T-helper 1 cell treated with Interleukin-12 subunit alpha and Interleukin-12 subunit beta and Interleukin-4 antibody, amounts not matched to agents 30 μg/mL and 1 μg/mL, for 36 hours (primary cell): ENCODE data around the gene SPESP1.

Experiments used
- H3K27ac Mint-ChIP-seq: one replicate; pipeline ENCODE4 v1.8.0; 2021; ENCODE audit warnings: mild to moderate bottlenecking, mixed read lengths
- H3K27me3 Mint-ChIP-seq: one replicate; pipeline ENCODE4 v1.8.0; 2021; ENCODE audit warnings: low read depth, mixed read lengths
- H3K36me3 Mint-ChIP-seq: one replicate; pipeline ENCODE4 v1.8.0; 2021; ENCODE audit warnings: low read depth, mixed read lengths
- H3K4me1 Mint-ChIP-seq: one replicate; pipeline ENCODE4 v1.8.0; 2021; ENCODE audit warnings: low read depth, mixed read lengths
- H3K4me3 Mint-ChIP-seq: one replicate; pipeline ENCODE4 v1.8.0; 2021; ENCODE audit warnings: mild to moderate bottlenecking, moderate library complexity, mixed read lengths
- H3K9me3 Mint-ChIP-seq: one replicate; pipeline ENCODE4 v1.8.0; 2021; ENCODE audit warnings: mixed read lengths

SPESP1 gene

DNA sequence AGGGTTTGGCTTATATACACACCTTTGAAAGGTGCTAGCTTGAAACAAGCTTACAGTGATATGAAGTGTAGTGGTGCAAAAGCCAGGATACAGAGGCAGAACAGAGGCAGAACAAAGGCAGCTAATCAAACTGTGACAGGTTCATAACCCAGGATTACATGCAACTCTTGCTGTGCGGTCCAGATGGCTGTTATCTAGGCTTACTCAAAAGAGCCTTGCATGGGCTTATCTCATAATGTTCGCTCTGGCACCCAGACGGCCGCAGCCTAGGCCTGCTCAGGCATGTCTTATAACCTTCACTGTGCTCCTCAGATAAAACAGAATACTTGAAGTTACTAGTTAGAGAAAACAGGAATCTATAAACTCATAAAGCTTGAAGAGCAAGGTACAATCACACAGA lies 61.4 kb downstream of the SPESP1 start:
- H3K27me3 Mint-ChIP-seq, result peaks cover 9% of the 10 kb centered on the region
- H3K36me3 Mint-ChIP-seq, result no peaks in the 10 kb centered on the region
- no peak overlapping the region for H3K4me3 Mint-ChIP-seq
- no peaks in the 10 kb centered on the region for H3K9me3 Mint-ChIP-seq
- no peak overlapping the region for H3K27ac Mint-ChIP-seq
- H3K4me1 Mint-ChIP-seq, result no peaks in the 10 kb centered on the region

DNA sequence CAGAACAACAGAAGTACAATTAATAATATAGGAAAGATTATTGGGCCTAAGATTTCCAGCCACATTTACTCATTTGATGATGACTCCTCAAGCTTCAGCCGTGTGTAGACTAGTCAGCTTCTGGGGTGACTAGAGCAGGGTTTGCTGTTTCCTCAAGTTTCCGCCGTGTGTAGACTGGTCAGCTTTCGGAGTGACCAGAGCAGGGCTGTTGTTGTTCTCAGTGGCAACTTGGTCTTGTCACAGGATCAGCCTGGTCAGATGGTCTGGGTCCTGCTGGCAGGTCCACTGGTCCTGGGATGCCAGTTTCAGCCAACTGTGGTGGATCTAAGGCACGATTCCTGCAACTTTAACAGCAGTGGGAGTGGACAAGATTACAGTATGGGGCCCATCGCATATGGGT lies 62.4 kb downstream of the SPESP1 start:
- H3K9me3 Mint-ChIP-seq, result no peaks in the 10 kb centered on the region
- H3K36me3 Mint-ChIP-seq, result no peaks in the 10 kb centered on the region
- peaks cover 8% of the 10 kb centered on the region for H3K27me3 Mint-ChIP-seq
- no peaks in the 10 kb centered on the region for H3K4me1 Mint-ChIP-seq
- H3K27ac Mint-ChIP-seq, result no peak overlapping the region
- H3K4me3 Mint-ChIP-seq, result no peak overlapping the region

- Mint-ChIP-seq H3K27me3 (peaks cover 2% of the 10 kb centered on the region), H3K27ac (no peak overlapping the region), H3K36me3 (no peaks in the 10 kb centered on the region), H3K4me3 (no peak overlapping the region), H3K9me3 (no peaks in the 10 kb centered on the region), H3K4me1 (no peaks in the 10 kb centered on the region)
Observed at GRCh38 chr15:68993276-68993675, 63.0 kb downstream of the SPESP1 start.

DNA sequence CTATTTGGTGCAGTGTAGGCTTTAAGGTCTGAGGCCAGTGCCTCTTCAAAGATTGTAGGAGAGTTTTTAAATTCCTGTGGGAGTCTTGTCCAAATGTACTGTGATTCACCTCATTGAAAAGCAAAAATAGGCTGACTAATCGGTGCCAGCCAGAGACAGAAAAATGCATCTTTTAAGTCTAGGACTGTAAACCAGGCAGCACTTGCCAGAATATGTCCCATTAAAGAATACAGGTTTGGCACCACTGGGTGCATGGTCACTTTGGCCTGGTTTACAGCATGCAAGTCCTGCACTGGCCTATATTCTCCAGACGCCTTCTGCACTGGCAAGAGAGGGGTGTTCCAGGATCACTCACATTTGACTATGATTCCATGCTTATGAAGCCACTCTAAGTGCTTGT lies 63.8 kb downstream of the SPESP1 start:
- Mint-ChIP-seq H3K4me3 (no peak overlapping the region), H3K4me1 (no peaks in the 10 kb centered on the region), H3K36me3 (no peaks in the 10 kb centered on the region), H3K27me3 (no peaks in the 10 kb centered on the region), H3K27ac (no peak overlapping the region), H3K9me3 (no peaks in the 10 kb centered on the region)

DNA sequence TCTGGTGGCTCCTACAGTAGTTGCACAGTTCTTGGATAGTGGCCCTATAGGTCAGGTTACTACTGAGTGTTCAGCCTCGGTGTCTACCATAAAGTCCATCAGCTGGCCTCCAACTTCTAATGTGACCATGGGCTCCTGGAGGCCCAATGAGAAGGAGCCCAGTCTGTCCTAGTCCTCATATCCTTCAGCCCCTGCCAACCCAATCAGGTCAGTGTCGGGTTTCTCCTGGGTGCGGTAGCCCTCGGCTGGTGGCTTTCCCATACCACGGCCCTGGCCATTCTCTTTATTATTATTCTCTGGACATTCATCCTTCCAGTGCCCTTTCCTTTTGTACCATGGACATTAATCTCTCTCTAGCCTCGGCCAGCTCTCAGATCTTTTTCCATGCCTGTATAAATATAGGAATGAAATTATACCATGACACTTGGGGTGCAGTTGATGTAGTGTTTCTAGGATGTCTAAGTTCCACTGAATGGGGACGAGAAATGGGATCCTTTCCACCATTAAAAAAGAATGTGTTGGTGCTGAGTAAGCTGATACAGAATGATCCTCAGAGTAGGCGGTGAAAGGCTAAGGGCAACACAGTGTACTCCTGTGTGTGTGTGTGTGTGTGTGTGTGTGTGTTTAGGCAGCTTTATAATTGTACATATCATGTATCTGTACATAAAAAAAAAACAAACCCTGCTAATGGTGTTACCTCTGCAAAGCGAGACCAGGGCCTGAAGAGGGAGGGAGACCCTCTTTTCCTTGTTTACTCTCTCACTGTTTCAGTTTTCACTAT lies 64.8 kb downstream of the SPESP1 start:
- Mint-ChIP-seq H3K4me3 (no peak overlapping the region), H3K36me3 (no peaks in the 10 kb centered on the region), H3K27ac (no peak overlapping the region), H3K4me1 (no peaks in the 10 kb centered on the region), H3K9me3 (no peaks in the 10 kb centered on the region), H3K27me3 (no peaks in the 10 kb centered on the region)
